Common myeloid progenitor, CD34-positive (primary cell): ENCODE measurements around the gene RASSF6.
A peak's percentile ranks its signal among the peaks of the same experiment; 100 is the strongest.
"Not testable (repeated sequence)": the region's sequence is repeated elsewhere in the genome, so short reads cannot be mapped to it uniquely, and the experiment has no call there.

Source experiments
- CTCF ChIA-PET: fragments of 350-600 bp; sonication (Branson Sonifier 250); formaldehyde crosslinking; loops from one replicate; lab custom pipeline; 2021; ENCODE audit warnings: antibody characterized with exemption; lab: Charles Lee
- POLR2A ChIA-PET: fragments of 350-600 bp; sonication (Branson Sonifier 250); formaldehyde crosslinking; loops from one replicate; lab custom pipeline; 2021; ENCODE audit warnings: antibody characterized with exemption; lab: Charles Lee
- DNase-seq, 3 donors: peaks; one replicate each; pipeline versions ENCODE4 v3.0.0 to v3.0.0-alpha.2; 2013
- H3K27ac ChIP-seq, 2 experiments: 1 replicate in 1 of 2; 2 replicates in 1 of 2; pipeline ENCODE4 v1.7.0; 2013; ENCODE audit warnings: inconsistent platforms in 2 of 2, low read length in 2 of 2, mild to moderate bottlenecking in 2 of 2, low read depth in 1 of 2, moderate library complexity in 1 of 2; ENCODE audit not compliant: severe bottlenecking in 2 of 2, insufficient read depth in 1 of 2, poor library complexity in 1 of 2
- H3K27me3 ChIP-seq, 5 experiments: replicated peaks in 2 of 5; 1 replicate in 3 of 5; 2 replicates in 2 of 5; pipeline versions ENCODE4 v1.6.1 to v1.7.0; 2013; ENCODE audit warnings: low read length in 4 of 5, mild to moderate bottlenecking in 2 of 5, moderate library complexity in 2 of 5, inconsistent platforms in 1 of 5; ENCODE audit not compliant: insufficient read depth in 5 of 5, control insufficient read depth in 4 of 5
- H3K36me3 ChIP-seq, 4 experiments: 1 replicate in 2 of 4; 2 replicates in 2 of 4; pipeline versions ENCODE4 v1.6.1 to v1.7.0; 2013; ENCODE audit warnings: low read length in 3 of 4, control low read depth in 1 of 4, mild to moderate bottlenecking in 1 of 4; ENCODE audit not compliant: control insufficient read depth in 4 of 4, insufficient read depth in 4 of 4
- H3K4me1 ChIP-seq, 4 experiments: 1 replicate in 3 of 4; 2 replicates in 1 of 4; pipeline versions ENCODE4 v1.6.1 to v1.7.1; 2013; ENCODE audit warnings: low read length in 3 of 4, mild to moderate bottlenecking in 3 of 4, control low read depth in 1 of 4, inconsistent platforms in 1 of 4, moderate library complexity in 1 of 4; ENCODE audit not compliant: control insufficient read depth in 4 of 4, insufficient read depth in 4 of 4; ENCODE audit errors: control extremely low read depth in 1 of 4
- H3K4me3 ChIP-seq, 7 experiments: 1 replicate in 4 of 7; 2 replicates in 3 of 7; pipeline versions ENCODE4 v1.5.1 to v1.7.0; 2013; ENCODE audit warnings: mild to moderate bottlenecking in 7 of 7, low read length in 6 of 7, moderate library complexity in 6 of 7, inconsistent platforms in 2 of 7, low read depth in 2 of 7, control low read depth in 1 of 7; ENCODE audit not compliant: insufficient read depth in 4 of 7, control insufficient read depth in 1 of 7; ENCODE audit errors: extremely low read depth in 1 of 7
- H3K9me3 ChIP-seq, 5 experiments: 1 replicate in 4 of 5; 2 replicates in 1 of 5; pipeline versions ENCODE4 v1.6.1 to v1.7.1; 2013; ENCODE audit warnings: low read length in 4 of 5, mild to moderate bottlenecking in 2 of 5, inconsistent platforms in 1 of 5, low read depth in 1 of 5, moderate library complexity in 1 of 5; ENCODE audit not compliant: control insufficient read depth in 4 of 5, insufficient read depth in 2 of 5; ENCODE audit errors: control extremely low read depth in 1 of 5
- WGBS: methylation state at CpG from one replicate; pipeline ENCODE4 v1.1.5; 2013; ENCODE audit not compliant: insufficient coverage; 5-methylcytosine and 5-hydroxymethylcytosine counted together

Gene RASSF6

DNA sequence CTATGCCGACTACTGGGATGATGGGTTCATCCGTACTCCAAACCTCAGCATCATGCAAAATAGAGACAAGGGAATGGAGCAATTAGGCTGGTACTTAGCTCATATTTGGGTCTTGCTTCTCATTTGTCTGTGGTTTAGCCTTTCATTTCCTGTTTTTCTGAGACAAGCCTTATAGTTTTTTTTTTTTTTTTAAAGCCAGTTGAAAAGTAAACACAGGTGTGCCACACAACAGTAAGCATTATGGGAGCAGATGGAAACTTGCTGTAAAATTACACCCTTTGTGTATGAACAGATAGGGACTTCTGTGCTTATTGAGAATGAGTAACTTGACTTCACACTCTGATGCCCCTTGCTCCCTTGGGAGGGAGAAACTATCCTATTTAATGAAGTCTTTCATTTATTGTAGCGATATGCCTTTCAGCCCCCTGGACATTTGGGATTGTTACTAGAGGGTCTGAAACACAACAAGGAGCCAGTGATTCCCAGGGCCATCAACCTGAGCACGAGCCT lies 13.7 kb downstream of the RASSF6 start:
- Histone ChIP-seq H3K9me3 (no peaks in the 10 kb centered on the region), H3K36me3 (peaks cover 0 to 5% (median 0%) of the 10 kb centered on the region in 4 experiments), H3K4me3 (no peak overlapping the region), H3K4me1 (peaks cover 0 to 23% (median 16%) of the 10 kb centered on the region in 4 experiments), H3K27me3 (no peaks in the 10 kb centered on the region), H3K27ac (no peak overlapping the region)
- ChIA-PET CTCF (no interaction called here), POLR2A (no interaction called here)
- peak in 2 of 3 donors; percentile 24 to 27 for DNase-seq
- 98% methylated on average over 4 of the region's 4 CpGs for WGBS

DNA sequence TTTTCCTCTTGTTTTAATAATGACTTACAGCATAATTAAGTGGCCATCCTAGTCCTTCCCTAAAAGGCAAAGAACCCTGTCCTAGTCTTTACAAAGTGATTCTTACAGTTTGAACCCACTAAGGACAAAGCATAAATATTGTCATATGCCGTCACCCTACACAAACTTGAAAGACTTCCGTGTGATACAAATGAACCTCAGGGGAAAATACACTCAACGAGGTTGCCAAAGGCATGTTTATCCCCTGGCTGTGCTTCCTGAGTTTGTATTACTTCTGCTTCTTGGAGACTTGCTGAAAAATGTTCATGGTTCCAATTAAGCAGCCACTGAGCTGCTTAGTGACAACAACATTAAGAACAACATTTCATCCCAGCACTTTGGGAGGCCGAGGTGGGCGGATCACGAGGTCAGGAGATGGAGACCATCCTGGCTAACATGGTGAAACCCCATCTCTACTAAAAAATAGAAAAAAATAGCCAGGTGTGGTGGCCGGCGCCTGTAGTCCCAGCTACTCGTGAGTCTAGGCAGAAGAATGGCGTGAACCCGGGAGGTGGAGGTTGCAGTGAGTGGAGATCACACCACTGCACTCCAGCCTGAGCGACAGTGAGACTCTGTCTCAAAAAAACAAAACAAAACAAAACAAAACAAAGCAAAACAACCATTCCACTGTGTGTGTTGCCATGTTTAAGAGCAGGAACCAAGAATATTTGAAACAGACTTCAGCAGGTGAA lies 16.2 kb downstream of the RASSF6 start:
- Histone ChIP-seq H3K27ac (peak overlapping the region in 1 of 2 experiments; percentile 69), H3K4me3 (peak overlapping the region in 2 of 7 experiments; percentile 20 to 62), H3K27me3 (no peaks in the 10 kb centered on the region), H3K36me3 (no peaks in the 10 kb centered on the region), H3K4me1 (peaks cover 0 to 26% (median 21%) of the 10 kb centered on the region in 4 experiments), H3K9me3 (no peaks in the 10 kb centered on the region)
- ChIA-PET CTCF (interaction anchor here (0.7 to 3.0 kb wide), 3 partner anchors 10 to 42 kb away, joined by 3 to 11 read pairs (median 3); no protein-coding TSS in a partner anchor), POLR2A (no interaction called here)
- 18% methylated on average over 6 of the region's 12 CpGs for WGBS
- DNase-seq = peak; percentile 22 to 88 (median 84)

DNA sequence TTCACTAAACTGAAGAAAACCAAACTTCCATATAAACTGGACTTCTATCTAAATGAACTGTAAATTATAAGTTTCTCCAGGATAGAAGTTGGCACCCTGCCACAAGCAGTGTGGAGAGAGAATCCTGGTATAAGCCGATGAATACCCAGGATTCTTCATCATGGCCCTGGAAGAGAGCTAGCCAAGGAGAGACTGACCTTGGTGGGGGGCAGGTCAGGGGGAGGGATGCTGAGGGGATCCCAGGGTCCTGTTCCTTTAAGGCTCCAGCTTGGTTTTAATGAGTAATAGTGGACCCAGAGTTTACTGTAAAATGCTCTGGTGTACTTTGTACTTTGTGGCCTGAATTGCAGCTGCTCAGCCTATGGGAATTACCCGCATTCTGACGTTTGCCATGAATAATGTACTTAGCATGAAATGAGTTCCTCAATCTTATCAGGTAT lies 16.9 kb downstream of the RASSF6 start:
- H3K36me3 ChIP-seq = no peaks in the 10 kb centered on the region
- H3K27ac ChIP-seq = no peak overlapping the region
- H3K9me3 ChIP-seq = no peaks in the 10 kb centered on the region
- DNase-seq = peak; percentile 52 to 89 (median 88)
- peak overlapping the region in 2 of 7 experiments; percentile 4 to 20 for H3K4me3 ChIP-seq
- POLR2A ChIA-PET = no interaction called here
- CTCF ChIA-PET = interaction anchor here (3.0 kb wide), 1 partner anchor 9 kb away, joined by 11 read pairs; no protein-coding TSS in a partner anchor
- WGBS = 65% methylated on average over 2 of the region's 3 CpGs
- no peaks in the 10 kb centered on the region for H3K27me3 ChIP-seq
- H3K4me1 ChIP-seq = peaks cover 0 to 28% (median 25%) of the 10 kb centered on the region in 4 experiments

DNA sequence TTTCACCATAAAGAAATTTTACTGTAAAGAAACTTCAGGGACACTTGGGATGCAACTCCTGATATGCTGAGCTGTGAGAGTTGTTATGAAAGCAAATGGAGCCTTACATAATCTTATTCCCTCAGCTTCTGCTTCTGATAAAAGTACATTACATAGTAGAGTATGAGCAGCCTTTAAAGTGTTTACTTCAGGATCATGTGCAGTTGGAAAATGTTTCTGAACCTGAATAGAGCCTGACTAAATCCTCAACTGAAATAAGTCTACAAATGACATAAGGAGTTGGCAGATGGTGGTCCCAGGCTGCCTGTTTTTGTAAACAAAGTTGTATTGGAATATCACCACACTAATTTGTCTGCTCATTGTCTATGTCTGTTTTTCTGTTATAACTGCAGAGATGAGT lies 19.3 kb downstream of the RASSF6 start:
- H3K27ac ChIP-seq = no peak overlapping the region
- ChIA-PET CTCF (no interaction called here), POLR2A (no interaction called here)
- no peaks in the 10 kb centered on the region for H3K27me3 ChIP-seq
- no peak for DNase-seq
- no peaks in the 10 kb centered on the region for H3K36me3 ChIP-seq
- peaks cover 0 to 23% (median 18%) of the 10 kb centered on the region in 4 experiments for H3K4me1 ChIP-seq
- no peak overlapping the region for H3K4me3 ChIP-seq
- peaks cover 0 to 4% (median 2%) of the 10 kb centered on the region in 5 experiments for H3K9me3 ChIP-seq

DNA sequence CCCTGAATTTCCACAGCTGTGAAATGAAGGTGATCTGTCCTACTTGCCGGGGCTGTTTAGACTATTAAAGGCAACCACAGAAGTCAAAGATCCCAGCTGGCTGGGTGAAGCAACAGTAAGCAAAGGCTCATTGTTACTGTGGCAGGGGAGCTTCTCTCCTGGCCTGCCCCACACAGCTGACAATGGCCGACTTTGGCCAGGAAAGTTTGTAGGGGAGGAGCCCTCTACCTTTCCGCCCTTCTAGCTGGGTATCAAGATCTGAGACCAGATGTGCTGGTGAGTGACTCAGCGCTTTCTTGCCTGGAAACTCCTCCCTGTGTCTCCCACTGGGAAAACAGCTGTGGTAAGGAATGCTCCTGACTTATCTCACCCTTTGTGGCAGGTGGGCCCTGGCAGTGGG lies 21.1 kb downstream of the RASSF6 start:
- CTCF ChIA-PET = interaction anchor here (0.6 to 1.6 kb wide), 3 partner anchors 10 to 54 kb away, joined by 3 to 7 read pairs (median 3); no protein-coding TSS in a partner anchor
- Histone ChIP-seq H3K4me1 (peaks cover 0 to 22% (median 16%) of the 10 kb centered on the region in 4 experiments), H3K4me3 (no peak overlapping the region), H3K9me3 (peaks cover 0 to 4% (median 2%) of the 10 kb centered on the region in 5 experiments), H3K27ac (no peak overlapping the region), H3K27me3 (no peaks in the 10 kb centered on the region), H3K36me3 (no peaks in the 10 kb centered on the region)
- WGBS = 79% methylated on average over 3 of the region's 4 CpGs
- DNase-seq = peak in 1 of 3 donors; percentile 16
- POLR2A ChIA-PET = no interaction called here

DNA sequence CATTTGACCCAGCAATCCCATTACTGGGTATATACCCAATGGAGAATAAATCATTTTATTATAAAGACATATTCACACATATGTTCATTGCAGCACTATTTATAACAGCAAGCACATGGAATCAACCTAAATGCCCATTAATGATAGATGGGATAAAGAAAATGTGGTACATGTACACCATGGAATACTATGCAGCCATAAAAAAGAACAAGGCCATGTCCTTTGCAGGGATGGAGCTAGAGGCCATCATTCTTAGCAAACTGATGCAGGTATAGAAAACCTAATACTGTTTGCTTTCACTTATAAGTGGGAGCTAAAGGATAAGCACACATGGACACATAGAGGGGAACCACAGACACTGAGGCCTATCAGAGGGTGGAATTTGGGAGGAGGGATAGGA lies 22.6 kb downstream of the RASSF6 start:
- POLR2A ChIA-PET = no interaction called here
- Histone ChIP-seq H3K27me3 (no peaks in the 10 kb centered on the region), H3K4me3 (no peak overlapping the region), H3K4me1 (peaks cover 0 to 10% (median 8%) of the 10 kb centered on the region in 4 experiments), H3K9me3 (peaks cover 0 to 4% (median 2%) of the 10 kb centered on the region in 5 experiments), H3K27ac (no peak overlapping the region), H3K36me3 (no peaks in the 10 kb centered on the region)
- CTCF ChIA-PET = interaction anchor here (0.7 to 2.1 kb wide), 4 partner anchors 19 to 194 kb away, joined by 3 to 6 read pairs (median 3); no protein-coding TSS in a partner anchor
- no peak for DNase-seq

DNA sequence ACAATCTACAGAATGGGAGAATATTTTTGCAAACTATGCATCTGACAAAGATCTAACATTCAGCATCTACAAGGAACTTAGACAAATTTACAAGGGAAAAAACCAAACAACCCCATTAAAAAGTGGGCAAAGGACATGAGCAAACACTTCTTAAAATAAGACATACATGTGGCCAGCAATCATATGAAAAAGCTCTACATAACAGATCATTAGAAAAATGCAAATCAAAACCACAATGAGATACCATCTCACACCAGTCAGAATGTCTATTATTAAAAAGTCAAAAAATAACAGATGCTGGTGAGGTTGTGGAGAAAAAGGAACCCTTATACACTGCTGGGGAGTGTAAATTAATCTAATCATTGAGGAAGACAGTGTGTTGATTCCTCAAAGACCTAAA lies 23.1 kb downstream of the RASSF6 start:
- POLR2A ChIA-PET, H3K27me3 ChIP-seq, H3K36me3 ChIP-seq, H3K27ac ChIP-seq, H3K4me3 ChIP-seq, H3K9me3 ChIP-seq, DNase-seq: not testable (repeated sequence)
- H3K4me1 ChIP-seq = peaks cover 0 to 10% (median 8%) of the 10 kb centered on the region in 4 experiments
- CTCF ChIA-PET = interaction anchor here (0.7 to 6.0 kb wide), 3 partner anchors 23 to 194 kb away, joined by 3 to 65 read pairs (median 6); no protein-coding TSS in a partner anchor
